GM12864 (cell line): ENCODE measurements around the gene ILKAP.
A peak's percentile ranks its signal among the peaks of the same experiment; 100 is the strongest.

Experiments
- DNase-seq: peaks from one replicate; pipeline ENCODE4 v3.0.0-alpha.2; 2011; ENCODE audit warnings: low read depth
- H3K4me3 ChIP-seq: 2 replicates; pipeline ENCODE4 v1.5.1; 2011; ENCODE audit warnings: mild to moderate bottlenecking, low read depth, low read length, control low read depth
- TF ChIP-seq, protein P1 (sequence below): IDR thresholded peaks from 2 replicates; pipeline ENCODE4 v1.5.1; 2011; ENCODE audit warnings: low read depth, mild to moderate bottlenecking, moderate library complexity, low read length, control low read depth, inconsistent platforms; ENCODE audit errors: missing control alignments

The ILKAP gene

DNA sequence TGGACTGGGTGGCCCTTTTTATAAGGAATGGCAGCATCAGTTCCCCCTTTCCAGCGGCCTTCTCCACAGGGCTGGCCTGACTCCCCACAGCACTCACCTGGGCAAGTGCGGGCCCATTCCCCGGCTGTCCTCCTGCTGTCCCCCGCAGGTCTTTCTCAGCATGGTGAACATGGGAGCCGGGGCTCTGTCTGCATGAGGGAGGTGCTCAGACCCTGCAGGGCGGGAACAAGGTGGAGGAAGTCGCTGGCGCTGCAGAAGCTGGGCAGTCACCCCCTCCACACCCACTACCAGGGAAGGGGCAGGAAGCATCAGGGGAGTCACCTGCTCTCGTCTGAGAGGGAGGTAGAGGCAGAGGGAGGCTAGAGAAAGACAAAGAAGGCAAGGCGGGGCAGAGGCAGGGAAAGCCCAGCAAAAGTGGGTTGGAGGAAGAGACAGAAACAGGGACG lies 24.1 kb upstream of the ILKAP start:
- TF ChIP-seq, protein P1, sequence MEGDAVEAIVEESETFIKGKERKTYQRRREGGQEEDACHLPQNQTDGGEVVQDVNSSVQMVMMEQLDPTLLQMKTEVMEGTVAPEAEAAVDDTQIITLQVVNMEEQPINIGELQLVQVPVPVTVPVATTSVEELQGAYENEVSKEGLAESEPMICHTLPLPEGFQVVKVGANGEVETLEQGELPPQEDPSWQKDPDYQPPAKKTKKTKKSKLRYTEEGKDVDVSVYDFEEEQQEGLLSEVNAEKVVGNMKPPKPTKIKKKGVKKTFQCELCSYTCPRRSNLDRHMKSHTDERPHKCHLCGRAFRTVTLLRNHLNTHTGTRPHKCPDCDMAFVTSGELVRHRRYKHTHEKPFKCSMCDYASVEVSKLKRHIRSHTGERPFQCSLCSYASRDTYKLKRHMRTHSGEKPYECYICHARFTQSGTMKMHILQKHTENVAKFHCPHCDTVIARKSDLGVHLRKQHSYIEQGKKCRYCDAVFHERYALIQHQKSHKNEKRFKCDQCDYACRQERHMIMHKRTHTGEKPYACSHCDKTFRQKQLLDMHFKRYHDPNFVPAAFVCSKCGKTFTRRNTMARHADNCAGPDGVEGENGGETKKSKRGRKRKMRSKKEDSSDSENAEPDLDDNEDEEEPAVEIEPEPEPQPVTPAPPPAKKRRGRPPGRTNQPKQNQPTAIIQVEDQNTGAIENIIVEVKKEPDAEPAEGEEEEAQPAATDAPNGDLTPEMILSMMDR = no peak
- no peak overlapping the region for H3K4me3 ChIP-seq
- no peak for DNase-seq

DNA sequence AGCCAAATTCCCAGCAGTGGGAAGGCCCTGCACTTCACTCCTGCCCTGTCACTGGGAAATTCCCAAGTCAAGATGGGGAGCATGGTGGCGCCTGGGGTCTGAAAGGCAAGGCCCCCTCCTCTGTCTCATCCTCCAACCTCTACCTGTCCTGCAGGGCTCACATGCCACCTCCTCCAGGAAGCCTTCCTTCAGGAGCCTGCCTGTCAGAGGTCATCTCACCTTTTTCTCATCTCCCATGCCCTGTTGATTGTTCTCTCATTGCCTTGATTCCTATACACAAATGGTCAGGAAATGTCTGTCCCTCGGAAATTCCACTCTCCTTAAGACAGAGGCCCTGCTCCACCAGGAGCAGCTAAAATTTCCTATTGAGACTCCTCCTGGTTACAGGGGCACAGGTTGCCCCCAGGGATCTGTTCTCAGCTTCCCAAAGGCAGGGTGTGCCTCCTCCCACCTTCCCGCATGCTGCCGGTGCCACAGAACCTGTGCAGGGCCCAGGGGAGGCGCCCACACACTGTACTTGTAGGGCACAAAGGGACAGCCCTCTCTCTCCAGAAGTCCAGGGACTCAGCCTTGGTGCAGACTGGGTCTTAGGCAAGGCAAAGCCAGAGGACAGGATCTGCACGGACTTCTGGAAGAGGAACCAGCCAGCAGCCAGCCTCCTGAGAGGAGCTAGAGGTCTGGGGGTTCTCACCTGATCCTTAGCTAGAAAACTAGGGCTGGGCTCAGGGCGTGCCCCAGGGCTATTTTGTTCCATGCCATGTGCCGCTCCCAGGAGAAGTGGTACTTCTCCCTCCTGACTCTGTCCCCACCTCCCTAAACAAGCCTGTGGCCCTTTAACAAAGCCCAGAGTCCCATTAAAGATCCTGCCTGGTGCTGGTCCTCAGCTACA lies 23.4 kb upstream of the ILKAP start:
- TF ChIP-seq, protein P1 = no peak
- no peak for DNase-seq
- no peak overlapping the region for H3K4me3 ChIP-seq

DNA sequence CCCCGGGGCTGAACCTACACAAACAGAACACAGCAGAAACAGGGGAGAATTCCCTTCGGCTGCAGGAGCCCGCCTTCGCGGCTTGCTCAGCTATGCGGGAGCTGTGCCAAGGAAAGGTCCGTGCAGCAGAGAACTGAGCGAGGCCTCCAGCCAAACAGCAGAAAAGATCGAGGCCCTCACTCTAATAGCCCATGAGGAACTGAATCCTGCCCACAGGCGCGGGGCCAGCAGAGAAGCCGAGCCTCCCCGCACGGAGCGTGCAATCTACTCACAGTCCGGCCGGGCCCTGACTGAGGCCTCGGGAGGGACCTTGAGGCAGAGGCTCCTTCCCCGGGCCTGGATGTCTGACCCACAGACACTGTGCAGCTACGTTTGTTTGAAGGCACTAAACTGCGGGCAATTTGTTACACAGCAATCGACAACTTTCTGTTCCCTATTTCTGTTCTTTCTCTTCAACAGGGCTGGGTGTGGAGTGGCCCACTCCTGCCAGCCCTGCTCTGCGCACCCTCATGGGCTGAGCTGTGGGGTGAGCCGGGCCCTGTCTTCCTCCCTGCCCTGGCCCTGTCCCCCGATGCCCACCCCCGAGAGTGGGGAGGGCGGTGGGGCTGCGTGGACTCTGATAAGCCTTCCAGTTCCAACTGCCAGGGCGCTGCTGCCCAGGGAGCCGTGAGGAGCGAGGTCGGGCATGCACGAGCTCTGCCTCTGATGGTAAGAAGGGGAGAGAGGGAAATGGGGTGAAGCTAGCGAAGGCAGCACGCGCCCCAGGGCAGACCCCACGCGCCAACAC lies 22.6 kb upstream of the ILKAP start:
- no peak overlapping the region for H3K4me3 ChIP-seq
- DNase-seq = no peak
- TF ChIP-seq, protein P1 = no peak

DNA sequence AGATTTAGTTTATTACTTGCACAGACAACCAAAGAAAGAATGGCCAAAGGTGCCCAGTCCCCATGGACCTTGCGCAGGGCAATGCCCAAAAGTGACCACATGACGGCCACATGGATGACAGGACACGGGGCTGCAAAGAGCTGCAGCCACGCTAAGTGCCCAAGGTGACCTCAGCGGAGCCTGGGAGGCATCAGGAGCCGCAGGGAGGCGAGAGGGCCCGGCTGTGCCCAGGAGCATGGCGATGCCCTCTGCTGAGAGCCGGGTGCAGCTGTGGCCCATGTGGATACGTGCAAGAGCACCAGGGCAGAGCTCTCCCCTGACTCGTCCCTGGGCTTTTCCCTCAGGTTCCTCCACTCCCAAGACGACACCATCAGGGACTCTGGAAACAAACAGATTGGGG lies 21.6 kb upstream of the ILKAP start:
- TF ChIP-seq, protein P1 = no peak
- H3K4me3 ChIP-seq = no peak overlapping the region
- DNase-seq = no peak

DNA sequence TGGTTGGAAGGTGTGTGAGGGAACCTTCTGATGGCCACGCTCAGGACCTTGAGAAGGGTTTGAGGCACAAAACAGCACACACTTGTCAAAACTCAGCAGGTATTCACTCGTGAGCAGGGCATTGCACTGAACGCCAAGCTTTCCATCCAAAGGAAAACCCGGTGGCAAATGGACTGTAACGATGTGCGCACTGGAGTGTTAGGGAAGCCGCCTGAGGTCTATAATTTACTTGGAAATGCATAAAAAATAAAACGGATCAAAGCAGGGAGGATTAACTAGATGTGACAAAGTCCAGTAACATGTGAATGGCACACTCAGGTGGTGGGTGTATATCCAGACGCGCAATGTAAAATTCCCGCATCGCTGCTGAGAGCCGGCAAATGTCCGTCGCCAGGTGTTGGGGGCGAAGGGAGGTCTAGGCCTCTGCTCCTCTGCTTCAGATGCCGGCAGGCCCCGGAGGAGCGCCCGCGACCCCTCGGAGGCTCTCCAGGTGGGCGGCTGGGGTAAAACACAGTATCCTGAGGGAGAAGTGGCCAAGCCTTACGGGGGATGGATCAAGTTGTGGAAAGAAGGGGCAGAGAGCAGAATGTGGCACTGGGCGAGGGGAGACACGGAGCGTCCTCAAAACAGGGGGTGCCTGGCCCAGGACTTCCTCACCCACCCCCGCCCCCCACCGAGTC lies 21.0 kb upstream of the ILKAP start:
- TF ChIP-seq, protein P1 = no peak

DNA sequence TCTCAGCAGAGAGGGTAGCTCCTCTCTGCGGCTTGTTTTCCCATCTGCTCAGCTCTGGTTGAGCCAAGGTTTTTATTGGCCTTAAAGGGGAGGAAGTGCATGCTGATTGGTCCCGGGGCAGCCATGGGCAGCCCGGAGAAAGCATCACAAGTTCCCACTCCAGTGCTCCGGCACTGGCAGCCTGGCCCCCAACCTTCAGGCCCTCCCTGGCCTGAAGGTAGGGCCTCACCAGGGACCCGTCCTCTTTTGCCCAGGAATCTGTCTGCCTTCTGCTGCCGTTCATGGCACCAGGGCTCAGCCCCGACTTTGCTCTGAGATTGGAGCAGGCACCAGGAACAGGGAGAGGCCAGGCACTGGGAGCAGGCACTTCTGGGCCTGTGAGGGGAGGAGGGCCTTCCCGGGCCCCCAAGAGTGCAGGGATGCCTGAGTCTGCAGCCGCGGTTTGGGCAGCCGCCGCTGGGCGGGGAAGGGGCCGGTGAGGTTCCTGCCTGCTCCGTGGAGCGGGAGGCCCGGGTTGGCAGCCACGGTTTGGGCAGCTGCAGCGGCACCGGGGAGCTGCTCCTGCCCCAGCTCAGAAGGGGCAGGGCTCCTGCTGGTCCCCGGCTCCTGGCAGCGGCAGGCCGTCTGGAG lies 17.5 kb upstream of the ILKAP start:
- TF ChIP-seq, protein P1 = no peak
- H3K4me3 ChIP-seq = peak overlapping the region; percentile 53
- no peak for DNase-seq

More for the DNA sequence above, 21.0 kb upstream of the ILKAP start:
- DNase-seq = no peak
- H3K4me3 ChIP-seq = no peak overlapping the region
